Measurements from ENCODE around the gene ZNF354B. TPM values are rescaled to one million over a fixed set of nuclear protein-coding genes. Genes with fewer than 3 reads are reported as not detected.

ZNF354B gene
- total and polyA plus RNA-seq, 2 of the 13 experiments (the other 11 are each of a cell fraction or from before 2014, with no cell fraction given) = 7.8 to 10.3 TPM

- TF ChIP-seq ZNF710 (CRISPR knock-in tag; IDR thresholded peaks at IDR 0.05; ENCODE audit: borderline replicate concordance) = no peak
- TF ChIP-seq ETV5 (CRISPR knock-in tag; IDR thresholded peaks at IDR 0.05; ENCODE audit: borderline replicate concordance) = peak; percentile 30; the same call in 1 of the 2 replicates
- peak; percentile 86 for TF ChIP-seq ARNT2 (CRISPR knock-in tag; IDR thresholded peaks at IDR 0.05; ENCODE audit: low read depth)
- no peak for TF ChIP-seq PRPF4 (IDR thresholded peaks at IDR 0.05; ENCODE audit: low read depth, low read length, poor library complexity, severe bottlenecking)
- 0 out of 2 replicates have a peak, but pooled peaks have one; percentile 62 for TF ChIP-seq MLXIP (CRISPR knock-in tag; IDR thresholded peaks at IDR 0.05; ENCODE audit: borderline replicate concordance)
- no peak for TF ChIP-seq ZNF337 (CRISPR knock-in tag; IDR thresholded peaks at IDR 0.05; ENCODE audit: borderline replicate concordance, low read depth)
- no peak for TF ChIP-seq ZNF292 (CRISPR knock-in tag; IDR thresholded peaks at IDR 0.05; ENCODE audit: borderline replicate concordance, low read depth)
- no peak for TF ChIP-seq EZH2 (conservative IDR thresholded peaks at IDR 0.05; ENCODE audit: low read depth, low read length)
- TF ChIP-seq NFRKB (IDR thresholded peaks at IDR 0.05) = no peak
- TF ChIP-seq ZFP62 (CRISPR knock-in tag; IDR thresholded peaks at IDR 0.05) = no peak
- no peak for TF ChIP-seq ZNF318 (CRISPR knock-in tag; IDR thresholded peaks at IDR 0.05)
- no peak for TF ChIP-seq RBM39 (IDR thresholded peaks at IDR 0.05; ENCODE audit: low read depth, low read length, poor library complexity, severe bottlenecking)
- TF ChIP-seq ZNF180 (CRISPR knock-in tag; IDR thresholded peaks at IDR 0.05; ENCODE audit: borderline replicate concordance, low read depth) = no peak
- peak; percentile 88; the same call in 1 of the 2 replicates for TF ChIP-seq ZNF543 (CRISPR knock-in tag; IDR thresholded peaks at IDR 0.05)
Observed at GRCh38 chr5:178859625-178860521, at the start of gene ZNF354B (continued).

Data from HepG2 (cell line).